ENCODE results near the gene DNM2.
"Not testable (repeated sequence)": the region's sequence is repeated elsewhere in the genome, so short reads cannot be mapped to it uniquely, and the experiment has no call there.

DNA sequence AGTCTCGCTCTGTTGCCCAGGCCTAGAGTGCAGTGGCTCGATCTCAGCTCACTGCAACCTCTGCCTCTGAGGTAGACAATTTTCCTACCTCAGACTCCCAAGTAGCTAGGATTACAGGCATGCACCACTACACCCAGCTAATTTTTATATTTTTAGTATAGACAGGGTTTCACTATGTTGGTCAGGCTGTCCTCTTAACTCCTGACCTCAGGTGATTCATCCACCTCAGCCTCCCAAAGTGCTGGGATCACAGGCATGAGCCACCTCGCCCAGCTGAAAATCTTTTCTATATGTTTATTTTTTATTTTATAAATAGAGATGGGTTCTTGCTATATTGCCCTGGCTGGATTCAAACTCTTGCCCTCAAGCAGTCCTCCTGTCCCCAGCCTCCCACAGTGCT is 46.0 kb upstream of the DNM2 start:
- TF ChIP-seq POLR2AphosphoS5 (IDR thresholded peaks at IDR 0.05; ENCODE audit: borderline replicate concordance, low read depth, low read length); EZH2 (IDR thresholded peaks at IDR 0.05); FOXP2 (optimal IDR thresholded peaks at IDR 0.05; ENCODE audit: control extremely low read depth, extremely low read length, insufficient read depth): not testable (repeated sequence)
